ENCODE data around the gene ETHE1.
"Not testable (repeated sequence)": the region's sequence is repeated elsewhere in the genome, so short reads cannot be mapped to it uniquely, and the experiment has no call there.

Gene ETHE1

DNA sequence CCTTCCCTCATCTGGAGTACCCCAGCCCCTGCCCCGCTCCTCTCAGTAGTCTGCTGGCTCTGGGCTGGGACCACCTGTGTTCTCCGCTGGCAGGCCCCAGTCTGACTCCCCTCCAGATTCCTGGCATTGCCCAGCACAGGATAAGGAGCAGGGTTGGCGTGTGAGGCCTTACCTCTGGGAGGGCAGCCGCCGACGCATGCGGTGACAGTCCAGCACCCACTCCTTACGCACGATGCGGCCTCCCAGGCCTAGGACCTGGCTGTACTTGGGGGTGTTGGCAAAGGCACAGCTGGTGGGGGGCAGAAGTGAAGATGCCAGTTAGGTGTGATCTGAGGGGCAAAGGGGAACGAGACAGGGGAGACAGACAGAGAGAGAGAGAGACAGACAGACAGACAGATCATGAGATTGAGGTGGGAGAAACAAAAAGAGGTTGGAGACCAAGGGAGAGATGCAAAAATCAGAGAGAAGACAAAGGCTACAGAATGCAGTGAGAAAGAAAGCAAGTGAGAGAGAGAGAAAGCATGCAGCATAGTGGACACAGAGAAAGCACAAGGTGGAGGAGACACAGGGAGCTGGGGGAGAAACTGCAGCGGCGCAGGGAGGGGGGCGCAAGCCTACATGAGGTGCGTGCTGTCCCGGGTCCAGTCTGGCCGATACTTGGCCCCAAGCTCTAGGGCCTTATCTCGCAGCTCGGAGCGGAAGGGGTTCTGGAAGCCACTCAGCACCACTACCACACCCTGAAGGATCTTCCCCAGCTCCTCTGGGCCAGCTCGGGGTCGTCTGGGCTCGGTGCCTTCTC, 24.6 kb upstream of the ETHE1 start:
- DNase-seq (ENCODE audit: low spot score), result no peak

DNA sequence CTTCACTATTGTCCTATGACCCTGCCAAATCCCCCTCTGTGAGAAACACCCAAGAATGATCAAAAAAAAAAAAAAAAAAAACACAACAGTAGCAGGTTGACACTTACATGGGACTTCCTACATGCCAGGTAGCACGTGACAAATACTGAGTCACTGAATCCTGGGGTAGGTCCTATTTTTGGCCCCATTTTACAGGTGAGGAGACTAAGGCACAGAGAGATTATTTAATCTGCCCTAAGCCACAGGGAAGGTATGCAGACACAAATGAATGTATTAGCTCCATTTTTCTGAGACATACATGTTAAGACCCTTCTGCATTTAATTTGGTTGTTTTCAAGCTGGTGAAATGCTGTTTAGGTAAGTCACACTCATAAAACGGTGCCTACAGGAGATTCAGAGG, 21.7 kb upstream of the ETHE1 start:
- DNase-seq (ENCODE audit: low spot score), result no peak

DNA sequence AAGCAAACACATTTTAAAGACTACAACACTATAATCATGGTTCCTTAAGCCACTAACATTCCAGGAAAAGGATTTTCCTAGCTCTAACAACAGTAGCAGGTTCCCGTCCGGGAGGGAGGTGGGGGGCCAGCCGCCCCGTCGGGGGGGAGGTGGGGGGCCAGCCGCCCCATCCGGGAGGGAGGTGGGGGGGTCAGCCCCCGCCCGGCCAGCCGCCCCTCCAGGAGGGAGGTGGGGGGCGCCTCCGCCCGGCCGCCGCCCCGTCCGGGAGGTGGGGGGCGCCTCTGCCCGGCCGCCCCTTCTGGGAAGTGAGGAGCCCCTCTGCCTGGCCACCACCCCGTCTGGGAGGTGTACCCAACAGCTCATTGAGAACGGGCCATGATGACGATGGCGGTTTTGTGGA, 20.9 kb upstream of the ETHE1 start:
- not testable (repeated sequence) for DNase-seq (ENCODE audit: low spot score)

DNA sequence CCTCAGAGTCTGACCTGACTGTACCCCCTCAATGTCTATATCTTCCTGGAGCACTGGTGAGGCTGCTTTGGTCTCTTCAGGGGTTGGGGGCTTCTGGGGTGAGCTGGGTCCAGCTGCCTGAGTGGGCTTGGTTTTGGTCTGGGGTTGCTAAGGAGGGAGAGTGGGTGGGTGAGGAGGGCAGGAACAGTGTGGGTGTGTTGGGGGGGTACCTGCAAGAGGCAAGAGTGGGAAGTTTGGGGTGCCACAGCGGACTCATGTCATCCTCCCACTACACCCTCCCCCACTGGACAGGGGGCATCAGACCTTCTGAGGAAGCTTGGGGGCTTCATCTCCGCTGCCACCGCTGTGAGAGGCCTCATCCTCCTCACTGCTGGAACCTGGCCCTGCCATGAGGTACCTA, 19.6 kb upstream of the ETHE1 start:
- no peak for DNase-seq (ENCODE audit: low spot score)

DNA sequence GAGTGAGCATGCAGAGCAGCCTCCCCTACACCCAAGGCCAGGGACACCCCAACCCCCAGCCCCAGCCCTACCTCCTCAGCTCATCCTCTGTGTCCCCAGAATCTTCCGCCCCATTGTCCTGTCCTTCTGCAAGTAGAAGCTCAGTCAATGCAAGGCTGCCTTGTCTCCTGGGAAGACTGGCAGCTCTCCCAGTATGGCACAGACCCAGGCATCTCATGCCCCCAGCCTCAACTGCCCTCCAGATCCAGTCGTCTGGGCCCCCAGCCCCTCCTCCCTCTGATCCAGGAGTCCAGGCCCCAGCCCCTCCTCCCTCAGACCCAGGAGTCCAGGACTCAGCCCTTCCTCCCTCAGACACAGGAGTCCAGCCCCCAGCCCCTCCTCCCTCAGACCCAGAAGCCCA, 19.0 kb upstream of the ETHE1 start:
- no peak for DNase-seq (ENCODE audit: low spot score)

DNA sequence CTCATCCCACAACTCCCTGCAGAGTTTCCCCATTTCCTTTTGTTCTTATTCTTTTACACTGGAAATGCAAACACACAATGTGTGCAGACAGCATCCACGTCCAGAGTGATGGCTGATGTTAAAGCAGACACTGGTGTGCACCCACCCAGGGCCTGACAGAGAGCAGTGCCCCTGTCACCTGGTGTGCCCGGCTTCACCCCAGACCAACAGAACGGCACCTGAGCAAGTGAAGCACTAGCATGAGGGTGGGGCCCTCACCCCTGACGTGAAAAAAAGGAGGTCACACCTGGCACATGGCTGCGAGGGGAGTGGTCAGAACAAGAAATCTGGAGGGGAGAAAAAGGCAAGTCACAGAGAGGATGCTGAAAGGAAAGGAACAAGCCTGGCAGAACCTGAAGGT, 18.3 kb upstream of the ETHE1 start:
- DNase-seq (ENCODE audit: low spot score), result no peak

DNA sequence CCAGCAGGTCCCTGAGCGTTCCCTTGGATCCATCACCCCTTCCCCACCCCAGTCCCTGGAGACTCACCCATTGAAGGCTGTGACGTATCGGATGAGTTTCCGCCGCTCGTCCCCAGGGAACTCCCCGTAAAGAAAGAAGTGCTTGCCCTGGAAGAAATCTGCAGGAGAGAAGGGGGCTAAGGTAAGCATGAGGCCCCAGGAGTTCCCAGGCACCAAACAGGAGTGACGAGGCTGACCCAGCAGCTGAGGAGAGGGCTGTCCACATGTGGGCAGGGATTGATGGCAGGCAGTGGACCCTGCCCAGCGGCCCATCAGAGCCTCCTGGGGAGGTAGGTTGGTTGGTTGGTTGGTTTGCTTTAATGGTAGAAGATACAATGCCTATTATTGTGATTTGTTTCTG, 17.1 kb upstream of the ETHE1 start:
- no peak for DNase-seq (ENCODE audit: low spot score)

DNA sequence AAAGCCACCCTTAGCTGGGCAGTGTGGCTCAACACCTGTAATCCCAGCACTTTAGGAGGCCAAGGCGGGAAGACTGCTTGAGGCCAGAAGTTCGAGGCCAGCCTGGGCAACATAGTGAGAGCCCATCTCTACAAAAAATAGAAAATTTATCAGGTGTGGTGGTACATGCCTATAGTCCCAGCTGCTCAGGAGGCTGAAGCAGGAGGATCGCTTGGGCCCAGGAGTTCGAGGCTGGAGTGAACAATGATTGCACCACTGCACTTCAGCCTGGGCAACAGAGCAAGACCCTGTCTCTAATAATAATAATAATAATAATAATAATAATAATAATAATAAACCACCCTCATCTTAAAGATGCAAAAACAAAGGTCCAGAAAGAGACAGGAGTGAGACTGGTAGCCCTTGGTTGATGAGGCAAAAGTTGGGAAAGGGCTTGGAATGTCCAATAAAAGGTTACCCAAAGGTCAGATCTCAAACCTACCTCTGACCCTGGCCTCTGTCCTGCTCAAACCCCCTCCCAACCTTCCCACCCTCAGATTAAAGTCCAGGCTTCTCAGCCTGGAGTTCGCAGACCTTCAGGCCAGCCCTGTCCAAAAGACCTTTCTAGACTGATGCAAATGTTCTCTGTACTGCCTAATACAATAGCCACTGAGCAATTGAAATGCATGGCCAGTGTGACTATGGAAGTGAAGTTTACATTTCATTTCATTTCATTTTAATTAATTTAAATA, 15.1 kb upstream of the ETHE1 start:
- DNase-seq (ENCODE audit: low spot score), result no peak

DNA sequence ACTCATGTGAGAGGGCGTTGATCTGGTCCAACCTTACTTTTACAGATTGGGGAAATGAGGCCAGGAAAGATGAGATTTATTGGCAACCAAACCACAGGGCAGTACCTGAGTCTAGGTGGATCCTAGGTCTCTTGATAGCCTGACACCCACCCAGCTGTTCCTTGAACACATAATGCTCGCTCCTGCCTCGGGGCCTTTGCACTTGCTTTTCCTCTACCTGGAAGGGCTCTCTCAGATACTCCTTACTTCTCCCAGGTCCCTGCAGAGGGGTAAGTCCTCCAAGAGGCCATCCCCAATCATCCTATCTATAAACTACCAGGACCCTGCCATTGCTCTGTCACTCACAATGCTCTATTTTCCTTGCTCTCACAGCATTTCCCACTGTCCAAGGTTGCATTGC, 13.4 kb upstream of the ETHE1 start:
- DNase-seq (ENCODE audit: low spot score), result no peak

DNA sequence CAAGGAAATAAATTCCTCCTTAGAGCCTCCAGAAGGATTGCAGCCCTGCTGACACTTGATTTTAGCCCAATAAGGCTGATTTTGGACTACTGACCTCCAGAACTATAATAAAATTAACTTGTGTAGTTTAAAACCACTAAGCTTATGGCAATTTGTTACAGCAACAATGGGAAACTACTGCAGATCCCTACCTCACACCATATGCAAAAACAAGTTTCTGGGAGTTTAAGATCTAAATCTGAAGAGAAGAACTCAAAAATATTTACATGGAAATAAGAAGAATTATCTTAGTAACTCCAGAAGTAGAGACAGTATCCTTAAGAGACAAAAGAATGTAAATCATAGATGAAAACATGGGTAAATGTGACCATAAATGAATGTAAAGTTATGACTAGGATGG, 11.9 kb upstream of the ETHE1 start:
- no peak for DNase-seq (ENCODE audit: low spot score)

DNA sequence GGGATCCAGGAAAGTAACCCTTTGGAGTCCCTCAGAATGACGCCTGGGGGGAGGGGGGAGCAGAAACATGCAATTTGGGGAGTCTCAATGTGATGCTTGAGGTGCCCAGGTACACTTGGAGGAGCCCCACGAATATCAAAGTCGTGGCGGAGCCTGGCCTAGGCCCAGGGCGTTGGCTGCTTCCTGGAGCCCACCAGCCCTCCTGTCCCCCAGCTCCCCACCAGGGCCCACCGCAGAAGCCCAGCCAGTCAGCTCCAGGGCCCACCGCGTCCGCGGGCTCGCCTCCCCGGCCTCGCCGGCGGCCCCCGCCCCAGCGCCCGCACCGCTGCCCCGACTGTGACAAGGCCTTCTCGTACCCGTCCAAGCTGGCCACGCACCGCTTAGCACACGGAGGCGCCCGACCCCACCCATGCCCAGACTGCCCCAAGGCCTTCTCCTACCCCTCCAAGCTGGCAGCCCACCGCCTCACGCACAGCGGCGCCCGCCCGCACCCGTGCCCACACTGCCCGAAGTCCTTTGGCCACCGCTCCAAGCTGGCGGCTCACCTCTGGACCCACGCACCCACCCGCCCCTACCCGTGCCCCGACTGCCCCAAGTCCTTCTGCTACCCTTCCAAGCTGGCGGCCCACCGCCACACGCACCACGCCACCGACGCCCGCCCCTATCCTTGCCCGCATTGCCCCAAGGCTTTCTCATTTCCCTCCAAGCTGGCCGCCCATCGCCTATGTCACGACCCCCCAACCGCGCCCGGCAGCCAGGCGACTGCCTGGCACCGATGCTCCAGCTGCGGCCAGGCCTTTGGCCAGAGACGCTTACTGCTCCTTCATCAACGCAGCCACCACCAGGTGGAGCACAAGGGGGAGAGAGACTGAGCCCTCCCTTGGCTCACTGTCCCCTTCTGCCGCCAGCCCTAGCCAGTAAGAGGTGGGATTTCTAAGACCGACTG, 8.1 kb upstream of the ETHE1 start:
- peak; percentile 68 for DNase-seq (ENCODE audit: low spot score)

DNA sequence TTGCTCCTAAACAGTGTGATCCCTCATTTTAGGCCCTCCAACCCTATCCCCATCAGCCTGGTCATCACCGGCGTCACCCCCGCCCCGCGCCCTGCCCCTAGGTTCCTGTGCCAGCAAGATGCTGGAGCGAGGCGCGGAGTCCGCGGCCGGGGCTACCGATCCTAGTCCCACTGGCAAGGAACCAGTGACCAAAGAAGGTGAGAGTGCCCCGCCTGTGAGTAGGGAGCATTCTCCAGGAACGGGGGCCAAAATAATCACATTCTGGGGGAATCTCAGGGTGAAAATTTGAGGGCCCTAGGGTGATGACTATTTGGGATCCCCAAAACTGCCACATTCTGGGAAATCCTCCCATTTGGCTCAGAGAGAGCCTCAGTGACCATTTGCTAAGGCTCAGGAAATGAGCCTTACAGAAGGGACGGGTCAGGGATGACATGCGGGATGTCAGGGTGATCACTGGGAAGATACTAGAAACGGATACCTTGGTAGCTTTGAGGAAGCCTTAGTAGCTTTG, 7.4 kb upstream of the ETHE1 start:
- DNase-seq (ENCODE audit: low spot score), result no peak

DNA sequence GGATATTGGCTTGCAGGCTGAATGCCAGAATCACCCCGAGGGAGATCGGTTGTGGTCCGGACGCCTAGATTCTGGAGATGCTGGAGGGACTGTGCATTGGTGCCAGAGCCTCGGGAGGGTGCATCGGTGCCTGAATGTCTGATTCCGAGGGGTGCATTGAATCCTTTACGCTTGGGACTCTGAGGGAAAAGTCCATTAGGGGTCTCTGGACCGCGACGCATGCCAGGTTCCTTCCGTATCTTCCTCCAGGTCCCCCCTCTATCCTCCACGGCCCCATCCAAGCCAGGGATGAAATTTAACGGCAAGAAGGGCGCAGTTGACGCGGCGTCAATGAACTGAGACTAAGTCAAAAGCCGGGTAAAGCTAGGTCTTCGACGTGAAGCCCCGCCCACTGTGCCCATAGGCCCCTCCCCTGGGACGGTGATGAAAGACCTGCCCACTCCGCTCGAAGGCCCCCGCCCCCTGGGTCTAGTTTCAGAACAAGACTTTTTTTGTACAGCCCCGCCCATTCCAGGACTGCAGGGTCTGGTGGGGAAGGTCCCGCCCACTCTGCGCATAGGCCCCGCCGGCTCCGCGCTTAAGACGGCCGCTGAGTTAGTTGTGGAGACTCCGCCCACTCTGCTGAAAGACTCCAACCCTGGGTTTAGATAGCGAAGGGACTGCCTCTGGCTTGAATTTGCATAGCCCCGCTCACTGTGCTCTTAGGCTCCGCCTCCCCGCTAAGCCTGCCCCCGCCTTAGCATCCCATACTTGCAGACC, 6.7 kb upstream of the ETHE1 start:
- peak; percentile 99 for DNase-seq (ENCODE audit: low spot score)

DNA sequence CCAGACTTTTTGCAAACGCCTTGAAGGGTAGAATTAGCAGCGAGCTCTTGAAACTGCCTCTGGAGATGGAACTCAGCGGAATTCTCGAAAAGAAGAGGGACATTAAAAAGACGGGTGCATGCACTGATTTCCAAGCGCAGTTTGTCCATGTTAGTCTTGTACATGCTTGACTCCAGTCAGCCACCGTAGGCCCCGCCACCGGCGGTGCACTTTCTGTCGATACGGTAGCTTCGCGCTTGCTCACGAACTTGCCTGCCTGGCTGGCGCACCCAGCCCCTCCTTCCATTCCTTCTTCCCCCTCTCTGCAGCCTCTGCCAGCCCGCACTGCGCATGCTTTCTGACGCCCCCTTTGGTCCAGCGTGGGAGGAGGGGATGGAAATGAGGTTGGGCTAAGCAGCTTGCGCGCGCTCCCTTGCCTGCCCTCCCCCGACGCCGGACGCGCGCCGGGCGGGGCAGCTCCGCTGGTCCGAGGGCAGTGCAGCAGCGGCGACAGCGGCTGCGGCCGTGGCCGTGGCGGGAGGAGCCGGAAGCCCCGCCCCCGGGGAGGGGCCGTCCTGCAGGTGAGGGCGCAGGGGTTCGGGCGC, 6.1 kb upstream of the ETHE1 start, which contains the start of gene ZNF575:
Gene ZNF575 (plus strand): TSS at position 227 of the 584 bp plus-strand sequence. CDS start 1,235 bp downstream, outside the sequence.
- peak; percentile 69 for DNase-seq (ENCODE audit: low spot score)

DNA sequence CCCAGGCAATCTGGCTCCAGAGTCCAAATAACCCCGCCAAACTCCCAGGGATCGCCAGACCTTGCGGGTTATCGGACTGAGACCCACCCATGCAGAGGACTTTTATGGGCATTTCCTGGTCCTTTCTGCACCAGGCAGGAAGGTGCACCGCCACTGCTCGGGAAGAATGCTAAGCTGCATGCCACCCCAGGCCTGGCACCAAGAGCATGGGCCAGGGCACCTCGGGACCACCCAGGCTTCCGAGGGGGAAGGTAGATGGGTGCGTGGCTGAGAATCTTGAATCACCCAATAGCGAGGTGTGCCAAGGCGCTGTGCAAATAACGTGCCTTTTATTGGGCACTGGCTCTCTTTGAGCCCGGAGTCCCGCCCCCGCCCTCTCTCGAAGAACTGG, 5.6 kb upstream of the ETHE1 start:
- DNase-seq (ENCODE audit: low spot score), result no peak

DNA sequence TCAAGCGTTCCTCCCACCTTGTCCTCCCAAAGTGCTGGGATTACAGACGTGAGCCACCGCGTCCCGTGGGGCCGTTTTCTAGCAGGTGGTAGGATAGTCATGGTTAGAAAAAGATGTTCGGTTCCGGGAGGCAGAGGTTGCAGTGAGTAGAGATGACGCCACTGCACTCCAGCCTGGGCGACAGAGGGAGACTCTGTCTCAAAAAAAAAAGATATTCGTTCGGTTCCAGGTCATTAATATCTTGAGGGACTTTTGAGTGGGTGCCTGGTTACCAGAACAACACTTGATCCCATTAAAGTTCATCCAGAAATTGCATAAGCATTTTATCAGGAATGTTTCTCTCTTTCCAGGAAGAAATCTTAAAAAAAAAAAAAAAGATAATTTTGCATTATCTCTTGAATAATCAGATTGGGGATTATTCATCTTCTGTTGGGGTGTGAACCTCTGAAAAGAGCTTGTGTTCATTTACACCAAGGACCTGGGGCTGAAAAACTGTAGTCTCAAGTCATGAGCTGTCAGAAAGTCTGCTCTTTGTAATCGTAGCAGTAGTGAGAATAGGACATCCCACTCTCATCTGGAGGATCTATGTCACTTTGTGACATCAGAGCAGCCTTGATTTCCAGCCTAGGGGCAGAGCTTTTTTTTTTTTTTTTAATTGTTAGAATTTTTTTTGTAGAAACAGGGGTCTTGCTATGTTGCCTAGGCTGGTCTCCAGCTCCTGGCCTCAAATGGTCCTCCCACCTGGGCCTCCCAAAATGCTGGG, 1.0 kb upstream of the ETHE1 start:
- no peak for DNase-seq (ENCODE audit: low spot score)

DNA sequence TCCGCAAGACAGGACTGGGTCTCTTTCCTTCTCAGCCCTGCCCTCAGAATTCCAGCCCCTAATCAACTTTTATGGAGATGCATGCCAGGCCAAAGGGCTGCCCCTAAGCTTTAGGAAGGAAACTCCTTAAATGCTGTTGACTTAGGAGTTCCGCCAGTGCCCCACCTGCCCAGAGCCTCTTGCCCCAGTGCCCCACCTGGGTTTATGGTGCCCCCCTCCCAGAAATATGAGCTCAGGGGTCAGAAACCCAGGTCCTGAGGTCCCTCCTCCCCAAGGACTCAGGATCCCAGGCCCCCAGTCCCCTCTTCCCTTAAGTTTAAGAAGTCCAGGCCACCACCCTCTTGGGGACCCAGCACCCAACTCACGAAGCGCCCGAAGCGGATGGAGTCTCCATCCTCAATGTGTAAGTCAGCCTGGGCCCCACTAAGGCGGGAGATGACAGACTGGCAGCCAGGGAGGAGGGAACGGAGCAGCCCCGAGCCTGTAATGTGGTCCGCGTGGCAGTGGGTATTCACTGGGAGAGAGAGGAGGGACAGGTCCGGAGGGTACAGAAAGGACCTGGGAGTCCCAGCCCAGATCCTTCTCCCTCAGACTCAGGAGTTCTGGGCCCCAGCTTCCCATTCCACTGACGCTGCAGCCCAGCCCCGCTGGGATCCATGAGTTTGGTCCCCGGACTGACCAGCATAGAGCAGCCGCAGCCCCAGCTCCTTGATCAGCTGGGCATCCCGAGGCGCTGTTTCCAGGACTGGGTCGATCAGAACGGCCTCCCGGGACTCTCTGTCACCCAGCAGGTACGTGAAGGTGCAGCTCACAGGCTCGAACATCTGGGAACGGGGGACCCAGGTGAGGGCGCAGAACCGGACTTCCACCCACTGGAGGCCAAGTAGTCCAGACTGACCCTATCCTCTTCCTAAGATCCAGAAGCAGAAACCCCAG, 897 bp downstream of the ETHE1 start:
- no peak for DNase-seq (ENCODE audit: low spot score)

DNA sequence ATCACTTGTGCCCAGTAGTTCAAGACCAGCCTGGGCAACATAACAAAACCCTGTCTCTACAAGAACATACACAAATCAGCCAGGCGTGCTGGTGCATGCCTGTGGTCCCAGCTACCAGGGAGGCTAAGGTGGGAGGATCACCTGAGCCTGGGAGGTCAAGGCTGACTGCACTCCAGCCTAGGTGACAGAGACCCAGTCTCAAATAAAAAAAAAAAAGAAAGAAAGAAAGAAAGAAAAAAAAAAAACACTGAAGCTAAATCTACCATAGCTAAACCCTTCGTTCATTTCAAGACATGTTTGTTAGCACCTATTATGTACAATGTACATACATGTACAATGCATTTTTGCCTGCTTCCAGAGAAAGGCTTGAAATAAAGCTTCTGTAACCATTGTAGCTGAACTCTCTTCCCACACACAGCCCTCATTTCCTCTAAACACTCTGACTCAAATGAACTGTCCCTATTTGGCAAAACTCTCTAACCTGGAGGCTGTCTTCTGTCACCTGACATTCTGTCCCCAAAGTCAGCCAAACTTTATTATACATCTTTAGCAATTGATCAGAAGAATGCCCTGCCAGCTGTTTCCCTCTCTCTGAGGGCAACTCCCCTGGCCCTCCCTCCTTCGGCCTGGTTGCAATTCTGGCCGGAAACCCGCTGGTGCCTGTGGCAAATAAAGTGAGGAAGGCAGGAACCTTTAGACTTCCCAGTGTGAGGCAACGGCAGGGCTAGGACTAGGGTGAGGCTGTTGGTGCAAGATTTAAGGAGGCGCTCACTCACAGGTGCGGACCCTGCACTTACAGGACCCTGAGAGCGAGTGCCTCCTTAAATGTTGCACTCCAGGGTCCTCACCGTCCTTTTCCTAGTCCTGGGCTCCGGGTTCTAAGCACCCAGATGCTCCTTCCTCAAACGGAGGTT, 1.8 kb downstream of the ETHE1 start:
- peak; percentile 20 for DNase-seq (ENCODE audit: low spot score)

All from kidney capillary endothelial cell (primary cell).